Measurements from ENCODE around the gene FAM181B. TPM values are rescaled to one million over a fixed set of nuclear protein-coding genes. Genes with fewer than 3 reads are reported as not detected.

Gene FAM181B
- total RNA-seq, 1 experiment from 2014 or later, result 0.69 TPM

- ChIA-PET CTCF (no interaction called here), POLR2A (interaction anchor here (0.6 kb wide), 1 partner anchor 103 kb away, joined by 3 read pairs; no protein-coding TSS in a partner anchor)
These were observed 2.9 kb downstream of the FAM181B start for GRCh38 chr11:82730754-82731153.

GRCh38 chr11:82730286-82730685 is 3.4 kb downstream of the FAM181B start:
- no peaks in the 10 kb centered on the region for H3K36me3 ChIP-seq (ENCODE audit: control insufficient read depth, insufficient read depth, low read length)
- no peak overlapping the region for H3K4me3 ChIP-seq (ENCODE audit: low read depth in 2 of 2, low read length in 2 of 2)
- intact Hi-C loops (cut with micrococcal nuclease; ENCODE audit: unreplicated experiment) (no loop called here), in situ Hi-C loops (cut with HindIII; ENCODE audit: low pct_unique_long_range_greater_than_20kb, low sequenced_read_pairs) (no loop called here)
- CTCF ChIA-PET, result no interaction called here
- no peak for TF ChIP-seq SIN3A (IDR thresholded peaks at IDR 0.05; ENCODE audit: borderline replicate concordance, insufficient read depth, low read depth, low read length)
- no peak for TF ChIP-seq POLR2AphosphoS5 (IDR thresholded peaks at IDR 0.05; ENCODE audit: low read depth, low read length)
- no peak for TF ChIP-seq REST (IDR thresholded peaks at IDR 0.05; ENCODE audit: insufficient read depth in 1 of 2, low read depth in 2 of 2, low read length in 1 of 2)
- no peak for TF ChIP-seq CTCF (IDR thresholded peaks at IDR 0.05)
- TF ChIP-seq TCF7L2 (IDR thresholded peaks at IDR 0.05; ENCODE audit: low read depth, low read length), result no peak
- no TSS peak for BruUV-seq (replicated peaks)
- no peak overlapping the region for H3K27ac ChIP-seq (ENCODE audit: low read length)
- no peaks in the 10 kb centered on the region for H3K9me3 ChIP-seq (ENCODE audit: control insufficient read depth, insufficient read depth, low read depth, low read length)
- ATAC-seq (no peak), DNase-seq (ENCODE audit: low read depth, low spot score) (no peak)
- H3K27me3 ChIP-seq (ENCODE audit: control insufficient read depth, insufficient read depth, low read length), result peaks cover 36% of the 10 kb centered on the region
- POLR2A ChIA-PET, result interaction anchor here (0.6 kb wide), 1 partner anchor 103 kb away, joined by 3 read pairs; no protein-coding TSS in a partner anchor
- no peaks in the 10 kb centered on the region for H3K4me1 ChIP-seq (ENCODE audit: control insufficient read depth, insufficient read depth, low read length)

More at GRCh38 chr11:82730754-82731153, 2.9 kb downstream of the FAM181B start:
- Histone ChIP-seq H3K4me1 (ENCODE audit: control insufficient read depth, insufficient read depth, low read length) (no peaks in the 10 kb centered on the region), H3K36me3 (ENCODE audit: control insufficient read depth, insufficient read depth, low read length) (no peaks in the 10 kb centered on the region), H3K27ac (ENCODE audit: low read length) (no peak overlapping the region), H3K4me3 (ENCODE audit: low read depth in 2 of 2, low read length in 2 of 2) (no peak overlapping the region), H3K27me3 (ENCODE audit: control insufficient read depth, insufficient read depth, low read length) (peaks cover 36% of the 10 kb centered on the region), H3K9me3 (ENCODE audit: control insufficient read depth, insufficient read depth, low read depth, low read length) (no peaks in the 10 kb centered on the region)
- TF ChIP-seq POLR2AphosphoS5 (IDR thresholded peaks at IDR 0.05; ENCODE audit: low read depth, low read length) (no peak), REST (IDR thresholded peaks at IDR 0.05; ENCODE audit: insufficient read depth in 1 of 2, low read depth in 2 of 2, low read length in 1 of 2) (no peak), TCF7L2 (IDR thresholded peaks at IDR 0.05; ENCODE audit: low read depth, low read length) (no peak), CTCF (IDR thresholded peaks at IDR 0.05) (no peak), SIN3A (IDR thresholded peaks at IDR 0.05; ENCODE audit: borderline replicate concordance, insufficient read depth, low read depth, low read length) (no peak)
- no TSS peak for BruUV-seq (replicated peaks)
- in situ Hi-C loops (cut with HindIII; ENCODE audit: low pct_unique_long_range_greater_than_20kb, low sequenced_read_pairs) (no loop called here), intact Hi-C loops (cut with micrococcal nuclease; ENCODE audit: unreplicated experiment) (no loop called here)
- ATAC-seq, result no peak
- DNase-seq (ENCODE audit: low read depth, low spot score), result no peak

Data from Panc1 (cell line).